K562 (cell line): ENCODE measurements around the gene DCAF5. TPM values are rescaled to one million over a fixed set of nuclear protein-coding genes. Genes with fewer than 3 reads are reported as not detected.

Source experiments
- ATAC-seq: fragments of 200-7000 bp; cut with Tn5 transposase; 3 replicates; pipeline ENCODE4 v1.9.1; 2020; ENCODE audit warnings: moderate library complexity
- BruUV-seq: library from RNA; stranded (reverse); fragments of 400-500 nt; replicated peaks from 2 replicates; lab custom pipeline; 2021; lab: Mats Ljungman, UMichigan
- CTCF ChIA-PET: fragments of 300-600 bp; formaldehyde crosslinking; extraction: SDS; loops from one replicate; lab custom pipeline; 2021; ENCODE audit warnings: low intra/inter-chr PET ratio; lab: Yijun Ruan, JAX
- POLR2A ChIA-PET: fragments of 300-600, 350-650 bp; sonication (Branson Sonifier 250); formaldehyde crosslinking; extraction: SDS; loops from one replicate; lab custom pipeline; 2021; ENCODE audit warnings: antibody characterized with exemption, inconsistent platforms; lab: Yijun Ruan, JAX
- DNase-seq, 4 experiments: peaks; one replicate each; pipeline versions ENCODE4 v3.0.0 to v3.0.0-alpha.2; 2011 to 2018; ENCODE audit warnings: low spot score in 3 of 4, mixed read lengths in 3 of 4; ENCODE audit errors: extremely low read depth in 1 of 4
- FAIRE-seq: peaks from 2 replicates; lab custom pipeline; 2011; peaks lifted over from hg19 to GRCh38; lab: Jason Lieb, UNC
- H2AFZ ChIP-seq: 2 replicates; pipeline ENCODE4 v1.6.0; 2011; ENCODE audit warnings: low read depth, low read length, control low read depth, inconsistent platforms
- H3K27ac ChIP-seq: fragments of 200-600 bp; 3 replicates; pipeline ENCODE4 v1.8.0; 2011; ENCODE audit warnings: low read depth, mild to moderate bottlenecking, control low read depth, inconsistent platforms, low read length, moderate library complexity, mixed read lengths; ENCODE audit errors: extremely low read depth
- H3K27me3 ChIP-seq, 2 experiments: fragments of 300-600 bp in 1 of 2; 2 replicates in 1 of 2; 3 replicates in 1 of 2; pipeline versions ENCODE4 v1.6.0 to v1.8.0; 2011; ENCODE audit warnings: inconsistent platforms in 2 of 2, low read length in 2 of 2, mild to moderate bottlenecking in 1 of 2, mixed read lengths in 1 of 2, moderate library complexity in 1 of 2; ENCODE audit not compliant: control insufficient read depth in 2 of 2, insufficient read depth in 2 of 2
- H3K36me3 ChIP-seq: fragments of 300-600 bp; 3 replicates; pipeline ENCODE4 v1.8.0; 2011; ENCODE audit warnings: mild to moderate bottlenecking, low read length, inconsistent platforms; ENCODE audit not compliant: control insufficient read depth, insufficient read depth
- H3K4me1 ChIP-seq, 2 experiments: fragments of 200-600 bp in 1 of 2; replicated peaks in 1 of 2; 2 replicates in 1 of 2; 3 replicates in 1 of 2; pipeline versions ENCODE4 v1.5.1 to v1.8.0; 2011; ENCODE audit warnings: inconsistent platforms in 2 of 2, low read length in 2 of 2, mild to moderate bottlenecking in 1 of 2, mixed read lengths in 1 of 2, moderate library complexity in 1 of 2; ENCODE audit not compliant: control insufficient read depth in 2 of 2, insufficient read depth in 2 of 2
- H3K4me2 ChIP-seq: 2 replicates; pipeline ENCODE4 v1.6.1; 2011; ENCODE audit warnings: low read length, control low read depth, inconsistent platforms, mixed read lengths; ENCODE audit not compliant: insufficient read depth
- H3K4me3 ChIP-seq: fragments of 200-600 bp; sonication (generic), shearing (Covaris generic); 2 replicates; pipeline ENCODE4 v1.5.1; 2016; ENCODE audit warnings: control low read depth, inconsistent platforms
- H3K79me2 ChIP-seq: fragments of 200-600 bp; 3 replicates; pipeline ENCODE4 v1.8.0; 2011; ENCODE audit warnings: low read length, inconsistent platforms; ENCODE audit not compliant: control insufficient read depth, insufficient read depth
- H3K9ac ChIP-seq, 2 experiments: 2 replicates each; pipeline versions ENCODE4 v1.6.0 to v1.6.1; 2011; ENCODE audit warnings: low read depth in 2 of 2, low read length in 2 of 2, control low read depth in 1 of 2, inconsistent platforms in 1 of 2, mild to moderate bottlenecking in 1 of 2, mixed read lengths in 1 of 2; ENCODE audit not compliant: insufficient read depth in 1 of 2
- H3K9me1 ChIP-seq: one replicate; pipeline ENCODE4 v1.6.0; 2011; ENCODE audit warnings: inconsistent platforms, mild to moderate bottlenecking, low read length, moderate library complexity; ENCODE audit not compliant: control insufficient read depth, insufficient read depth
- H3K9me3 ChIP-seq: replicated peaks from 2 replicates; pipeline ENCODE4 v1.5.1; 2011; ENCODE audit warnings: low read depth, low read length, inconsistent platforms; ENCODE audit not compliant: control insufficient read depth, insufficient read depth
- H4K20me1 ChIP-seq: replicated peaks from 2 replicates; pipeline ENCODE4 v1.6.1; 2011; ENCODE audit warnings: low read length, inconsistent platforms, mixed read lengths; ENCODE audit not compliant: control insufficient read depth, insufficient read depth
- ARNT ChIP-seq, 2 experiments: fragments of 450-650 bp; IDR thresholded peaks; 2 replicates each; pipeline ENCODE4 v1.6.1; 2016; ENCODE audit warnings: mild to moderate bottlenecking in 1 of 2
- ASH1L ChIP-seq: fragments of 450-650 bp; IDR thresholded peaks from 2 replicates; pipeline ENCODE4 v1.6.1; 2018; ENCODE audit warnings: borderline replicate concordance, mild to moderate bottlenecking, low read depth; ENCODE audit not compliant: partially characterized antibody
- BACH1 ChIP-seq: fragments of 200-800 bp; sonication (Bioruptor generic); IDR thresholded peaks from 2 replicates; pipeline ENCODE4 v1.6.1; 2016; ENCODE audit warnings: missing genetic modification characterization, missing compliant biosample characterization
- FOSL1 ChIP-seq: fragments of 200-800 bp; sonication (Bioruptor generic); conservative IDR thresholded peaks from 2 replicates; pipeline ENCODE4 v1.6.1; 2016; ENCODE audit warnings: missing genetic modification characterization, missing compliant biosample characterization
- FOXP1 ChIP-seq: sonication (generic); formaldehyde crosslinking; IDR thresholded peaks from 2 replicates; pipeline ENCODE4 v1.8.0; 2022; ENCODE audit warnings: mild to moderate bottlenecking, missing genetic modification reagents
- HOXB6 ChIP-seq: fragments of 250-450 bp; sonication (Bioruptor Pico); IDR thresholded peaks from 2 replicates; pipeline ENCODE4 v1.5.1; 2022; ENCODE audit warnings: mild to moderate bottlenecking, borderline replicate concordance
- MYC ChIP-seq, 2 experiments: fragments of 250-450 bp in 1 of 2; sonication (Bioruptor Pico) in 1 of 2; IDR thresholded peaks; 2 replicates each; pipeline versions ENCODE4 v1.5.1 to v1.6.1; 2012 to 2021; ENCODE audit warnings: low read depth in 2 of 2, borderline replicate concordance in 1 of 2, improper control_type of control experiment in 1 of 2, low read length in 1 of 2, mild to moderate bottlenecking in 1 of 2, moderate library complexity in 1 of 2
- ZKSCAN1 ChIP-seq: fragments of 150-350 bp; IDR thresholded peaks from 2 replicates; pipeline ENCODE4 v1.6.1; 2016; ENCODE audit warnings: low read depth, low read length
- ZNF143 ChIP-seq: sonication (generic); formaldehyde crosslinking; IDR thresholded peaks from 2 replicates; pipeline ENCODE4 v1.9.0; 2022; ENCODE audit warnings: mild to moderate bottlenecking, missing genetic modification reagents
- ZNF324 ChIP-seq: fragments of 250-450 bp; sonication (Bioruptor Pico); IDR thresholded peaks from 2 replicates; pipeline ENCODE4 v1.4.0; 2020; ENCODE audit warnings: mild to moderate bottlenecking
- ZNF830 ChIP-seq: fragments of 250-450 bp; sonication (Bioruptor Pico); IDR thresholded peaks from 2 replicates; pipeline ENCODE4 v1.5.0; 2021; ENCODE audit warnings: mild to moderate bottlenecking
- WGBS: fragments of 100-300 bp; shearing (Covaris generic); methylation state at CpG from one replicate; pipeline ENCODE4 v1.1.6; 2016; ENCODE audit warnings: low coverage, mixed read lengths; ENCODE audit not compliant: insufficient coverage; ENCODE audit errors: missing lambda C conversion rate; 5-methylcytosine and 5-hydroxymethylcytosine counted together
- in situ Hi-C: fragments of 300-500 bp; cut with MboI; formaldehyde crosslinking; loops from 4 replicates; pipeline ENCODE4 v1.15.0; 2018; ENCODE audit warnings: inconsistent platforms, mixed read lengths
- intact Hi-C: fragments of 100-400 bp; cut with micrococcal nuclease; formaldehyde crosslinking; loops from 2 replicates; pipeline ENCODE4 v1.14.2; 2022
- polyA plus RNA-seq, 8 experiments: library from polyadenylated mRNA; depleted of rRNA in 4 of 8; stranded (reverse) in 5 of 8; unstranded in 3 of 8; fragments of >200 nt; fragmentation: Nextera tagmentation in 2 of 8; fragmentation: Illumina TruSeq in 1 of 8; extraction: Ambion mirVana in 2 of 8; extraction: Trizol in 1 of 8; gene quantifications; 2 replicates each; pipeline versions ENCODE4 v1.2.1 to v1.2.3, GENCODE V29; 2011 to 2014; ENCODE audit warnings: inconsistent platforms in 1 of 8, missing spikeins in 1 of 8
- total RNA-seq, 7 experiments: library from RNA; depleted of rRNA in 6 of 7; stranded (reverse); fragments of >200 nt in 6 of 7; fragmentation: Illumina TruSeq in 2 of 7; extraction: Trizol in 2 of 7; gene quantifications; 2 replicates each; pipeline versions ENCODE4 v1.2.1 to v1.2.3, GENCODE V29; 2011 to 2021; ENCODE audit warnings: low replicate concordance in 1 of 7
- TF ChIP-seq, protein P1 (sequence below), 2 experiments: fragments of 450-650 bp in 1 of 2; sonication (generic) in 1 of 2; formaldehyde crosslinking in 1 of 2; IDR thresholded peaks in 1 of 2; conservative IDR thresholded peaks in 1 of 2; 2 replicates each; pipeline versions ENCODE4 v1.6.1 to v1.8.1; 2016 to 2023; ENCODE audit warnings: mild to moderate bottlenecking in 2 of 2, moderate library complexity in 2 of 2, inconsistent platforms in 1 of 2, missing genetic modification reagents in 1 of 2
- TF ChIP-seq, protein P2 (sequence below): fragments of 450-650 bp; IDR thresholded peaks from 2 replicates; pipeline ENCODE4 v1.6.1; 2016; ENCODE audit warnings: borderline replicate concordance

DCAF5 gene
- total and polyA plus RNA-seq, 9 of the 15 experiments (the other 6 are each of a cell fraction or from before 2014, with no cell fraction given), result 5.6 to 24.1 (median 12.7) TPM

DNA sequence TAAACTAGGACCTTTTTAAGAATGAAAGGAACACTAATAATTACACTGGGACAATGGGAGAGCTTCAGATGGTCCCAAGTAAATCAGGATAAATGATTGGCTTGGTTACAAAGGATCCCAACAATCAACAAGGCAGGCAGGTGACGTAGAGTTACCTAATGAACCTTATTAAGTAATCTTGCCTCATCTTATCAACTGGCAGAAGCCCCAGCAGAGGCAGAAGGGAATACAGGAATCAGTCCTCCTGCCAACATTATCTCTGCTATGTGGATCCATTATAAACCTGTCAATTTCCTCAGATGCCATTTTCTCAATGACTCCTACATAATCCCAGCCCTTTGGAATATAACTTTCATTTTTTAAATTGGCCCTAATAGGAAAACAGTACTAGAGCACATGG is 11.4 kb downstream of the DCAF5 start:
- no peaks in the 10 kb centered on the region for H3K27me3 ChIP-seq
- H3K27ac ChIP-seq, result no peak overlapping the region
- H3K4me1 ChIP-seq, result no peaks in the 10 kb centered on the region; a peak in 1 of 5 replicates
- 80% methylated on average over 1 of the region's 1 CpG for WGBS
- no peaks in the 10 kb centered on the region for H4K20me1 ChIP-seq
- no peaks in the 10 kb centered on the region for H3K9me1 ChIP-seq
- peaks cover 32% of the 10 kb centered on the region for H3K79me2 ChIP-seq
- H3K4me3 ChIP-seq, result no peak overlapping the region
- ChIA-PET CTCF (no interaction called here), POLR2A (no interaction called here)
- H3K36me3 ChIP-seq, result 0 out of 3 replicates have a peak, but pooled peaks cover 3% of the 10 kb centered on the region
- no peak overlapping the region for H3K4me2 ChIP-seq
- H3K9ac ChIP-seq, result no peak overlapping the region
- no peak for FAIRE-seq
- in situ Hi-C loops (no loop called here), intact Hi-C loops (no loop called here)
- DNase-seq, result no peak
- no TSS peak for BruUV-seq
- ATAC-seq, result no peak
- no peak overlapping the region for H2AFZ ChIP-seq
- no peaks in the 10 kb centered on the region for H3K9me3 ChIP-seq
- TF ChIP-seq ZNF830 (CRISPR knock-in tag) (no peak), ZNF324 (CRISPR knock-in tag) (no peak), FOSL1 (tag) (no peak), HOXB6 (CRISPR knock-in tag) (no peak), FOXP1 (CRISPR knock-in tag) (no peak), ZKSCAN1 (no peak), ARNT (IDR thresholded peaks at IDR 0.05) (no peak), ZNF143 (no peak), MYC (IDR thresholded peaks at IDR 0.05; ENCODE audit: low read depth, low read length) (no peak), MYC (CRISPR knock-in tag; IDR thresholded peaks at IDR 0.05; ENCODE audit: borderline replicate concordance, low read depth) (no peak), ASH1L (no peak), BACH1 (tag) (no peak)
- TF ChIP-seq, protein P1, sequence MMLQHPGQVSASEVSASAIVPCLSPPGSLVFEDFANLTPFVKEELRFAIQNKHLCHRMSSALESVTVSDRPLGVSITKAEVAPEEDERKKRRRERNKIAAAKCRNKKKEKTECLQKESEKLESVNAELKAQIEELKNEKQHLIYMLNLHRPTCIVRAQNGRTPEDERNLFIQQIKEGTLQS (IDR thresholded peaks at IDR 0.05), result no peak
- TF ChIP-seq, protein P1 (CRISPR knock-in tag; conservative IDR thresholded peaks at IDR 0.05), result no peak
- TF ChIP-seq, protein P2, sequence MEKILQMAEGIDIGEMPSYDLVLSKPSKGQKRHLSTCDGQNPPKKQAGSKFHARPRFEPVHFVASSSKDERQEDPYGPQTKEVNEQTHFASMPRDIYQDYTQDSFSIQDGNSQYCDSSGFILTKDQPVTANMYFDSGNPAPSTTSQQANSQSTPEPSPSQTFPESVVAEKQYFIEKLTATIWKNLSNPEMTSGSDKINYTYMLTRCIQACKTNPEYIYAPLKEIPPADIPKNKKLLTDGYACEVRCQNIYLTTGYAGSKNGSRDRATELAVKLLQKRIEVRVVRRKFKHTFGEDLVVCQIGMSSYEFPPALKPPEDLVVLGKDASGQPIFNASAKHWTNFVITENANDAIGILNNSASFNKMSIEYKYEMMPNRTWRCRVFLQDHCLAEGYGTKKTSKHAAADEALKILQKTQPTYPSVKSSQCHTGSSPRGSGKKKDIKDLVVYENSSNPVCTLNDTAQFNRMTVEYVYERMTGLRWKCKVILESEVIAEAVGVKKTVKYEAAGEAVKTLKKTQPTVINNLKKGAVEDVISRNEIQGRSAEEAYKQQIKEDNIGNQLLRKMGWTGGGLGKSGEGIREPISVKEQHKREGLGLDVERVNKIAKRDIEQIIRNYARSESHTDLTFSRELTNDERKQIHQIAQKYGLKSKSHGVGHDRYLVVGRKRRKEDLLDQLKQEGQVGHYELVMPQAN, result no peak
